ENCODE measurements around the gene PKMYT1.

The PKMYT1 gene

GRCh38 chr16:3009568-3010390, 29.5 kb upstream of the PKMYT1 start:
- no peak for DNase-seq (ENCODE audit: low read depth in 1 of 2, low spot score in 1 of 2)
- H3K27ac ChIP-seq (replicated peaks) = no peak overlapping the region; the same call in 1 of the 2 replicates
- no peak overlapping the region for H3K4me3 ChIP-seq (replicated peaks; ENCODE audit: insufficient read depth, low read length)
- TF ChIP-seq POLR2AphosphoS5 (IDR thresholded peaks at IDR 0.05; ENCODE audit: low read depth) = no peak
- no peak for TF ChIP-seq SPI1 (IDR thresholded peaks at IDR 0.05; ENCODE audit: borderline replicate concordance, low read depth)
- TF ChIP-seq REST (IDR thresholded peaks at IDR 0.05; ENCODE audit: insufficient replicate concordance, low read depth) = no peak
- TF ChIP-seq CTCF (IDR thresholded peaks at IDR 0.05; ENCODE audit: insufficient read depth, low read length) = no peak
- TF ChIP-seq GABPA (IDR thresholded peaks at IDR 0.05; ENCODE audit: low read depth) = no peak
- no peaks in the 10 kb centered on the region for H3K27me3 ChIP-seq (ENCODE audit: insufficient read depth, poor library complexity, severe bottlenecking)

- no peaks in the 10 kb centered on the region for H3K27me3 ChIP-seq (ENCODE audit: insufficient read depth, poor library complexity, severe bottlenecking)
- peak overlapping the region; percentile 90 for H3K27ac ChIP-seq (replicated peaks)
- DNase-seq (ENCODE audit: low read depth in 1 of 2, low spot score in 1 of 2) = no peak
- H3K4me3 ChIP-seq (replicated peaks; ENCODE audit: insufficient read depth, low read length) = no peak overlapping the region
- TF ChIP-seq POLR2AphosphoS5 (IDR thresholded peaks at IDR 0.05; ENCODE audit: low read depth) (no peak), CTCF (IDR thresholded peaks at IDR 0.05; ENCODE audit: insufficient read depth, low read length) (no peak), REST (IDR thresholded peaks at IDR 0.05; ENCODE audit: insufficient replicate concordance, low read depth) (no peak), SPI1 (IDR thresholded peaks at IDR 0.05; ENCODE audit: borderline replicate concordance, low read depth) (no peak), GABPA (IDR thresholded peaks at IDR 0.05; ENCODE audit: low read depth) (no peak)
These were observed 28.4 kb upstream of the PKMYT1 start for GRCh38 chr16:3008690-3009037.

GRCh38 chr16:3007957-3008689, 27.9 kb upstream of the PKMYT1 start:
- peak; percentile 66 for TF ChIP-seq GABPA (IDR thresholded peaks at IDR 0.05; ENCODE audit: low read depth)
- no peak for TF ChIP-seq CTCF (IDR thresholded peaks at IDR 0.05; ENCODE audit: insufficient read depth, low read length)
- TF ChIP-seq REST (IDR thresholded peaks at IDR 0.05; ENCODE audit: insufficient replicate concordance, low read depth) = peak; percentile 30
- TF ChIP-seq POLR2AphosphoS5 (IDR thresholded peaks at IDR 0.05; ENCODE audit: low read depth) = peak; percentile 96
- peak; percentile 95 for TF ChIP-seq SPI1 (IDR thresholded peaks at IDR 0.05; ENCODE audit: borderline replicate concordance, low read depth)
- DNase-seq (ENCODE audit: low read depth in 1 of 2, low spot score in 1 of 2) = peak; percentile 90 to 93
- Histone ChIP-seq H3K27me3 (ENCODE audit: insufficient read depth, poor library complexity, severe bottlenecking) (no peaks in the 10 kb centered on the region), H3K27ac (replicated peaks) (peak overlapping the region; percentile 90), H3K4me3 (replicated peaks; ENCODE audit: insufficient read depth, low read length) (0 out of 2 replicates have a peak overlapping the region, but pooled peaks have one; percentile 8)

Measured in HL-60 (cell line).